AG04449 (cell line): Measurements from ENCODE around the gene CATSPER1.
"Not testable (repeated sequence)": the region's sequence is repeated elsewhere in the genome, so short reads cannot be mapped to it uniquely, and the experiment has no call there.

Experiments
- CTCF ChIA-PET: fragments of 350-600 bp; formaldehyde crosslinking; extraction: SDS; loops from one replicate; lab custom pipeline; 2021; ENCODE audit warnings: antibody characterized with exemption; lab: Yijun Ruan, JAX
- POLR2A ChIA-PET: fragments of 400-600, 350-600 bp; formaldehyde crosslinking; extraction: SDS; loops from one replicate; lab custom pipeline; 2020; ENCODE audit warnings: antibody characterized with exemption, inconsistent platforms; lab: Yijun Ruan, JAX
- DNase-seq: peaks from one replicate; pipeline ENCODE4 v3.0.0-alpha.2; 2010; ENCODE audit warnings: low read depth, low spot score
- H3K4me3 ChIP-seq: 2 replicates; pipeline ENCODE4 v1.5.1; 2011; ENCODE audit warnings: low read depth, mild to moderate bottlenecking, control low read depth, low read length
- TF ChIP-seq, protein P1 (sequence below): IDR thresholded peaks from one replicate; pipeline ENCODE4 v1.5.1; 2011; ENCODE audit warnings: mild to moderate bottlenecking, moderate library complexity, low read length, control low read depth, inconsistent platforms; ENCODE audit not compliant: insufficient read depth; ENCODE audit errors: missing control alignments

Gene CATSPER1

GRCh38 chr11:66011239-66011784 is 15.0 kb downstream of the CATSPER1 start:
- CTCF ChIA-PET, result interaction anchor here (0.9 to 7.8 kb wide), 6 partner anchors 9 to 127 kb away, joined by 3 to 72 read pairs (median 4); partner anchors contain the start of gene BANF1
- POLR2A ChIA-PET, result interaction anchor here (0.7 to 0.9 kb wide), 2 partner anchors 9 to 57 kb away, joined by 3 read pairs; partner anchors contain the start of gene BANF1
- DNase-seq, result no peak
- TF ChIP-seq, protein P1, sequence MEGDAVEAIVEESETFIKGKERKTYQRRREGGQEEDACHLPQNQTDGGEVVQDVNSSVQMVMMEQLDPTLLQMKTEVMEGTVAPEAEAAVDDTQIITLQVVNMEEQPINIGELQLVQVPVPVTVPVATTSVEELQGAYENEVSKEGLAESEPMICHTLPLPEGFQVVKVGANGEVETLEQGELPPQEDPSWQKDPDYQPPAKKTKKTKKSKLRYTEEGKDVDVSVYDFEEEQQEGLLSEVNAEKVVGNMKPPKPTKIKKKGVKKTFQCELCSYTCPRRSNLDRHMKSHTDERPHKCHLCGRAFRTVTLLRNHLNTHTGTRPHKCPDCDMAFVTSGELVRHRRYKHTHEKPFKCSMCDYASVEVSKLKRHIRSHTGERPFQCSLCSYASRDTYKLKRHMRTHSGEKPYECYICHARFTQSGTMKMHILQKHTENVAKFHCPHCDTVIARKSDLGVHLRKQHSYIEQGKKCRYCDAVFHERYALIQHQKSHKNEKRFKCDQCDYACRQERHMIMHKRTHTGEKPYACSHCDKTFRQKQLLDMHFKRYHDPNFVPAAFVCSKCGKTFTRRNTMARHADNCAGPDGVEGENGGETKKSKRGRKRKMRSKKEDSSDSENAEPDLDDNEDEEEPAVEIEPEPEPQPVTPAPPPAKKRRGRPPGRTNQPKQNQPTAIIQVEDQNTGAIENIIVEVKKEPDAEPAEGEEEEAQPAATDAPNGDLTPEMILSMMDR, result no peak
- H3K4me3 ChIP-seq, result no peak overlapping the region

- DNase-seq, POLR2A ChIA-PET, H3K4me3 ChIP-seq: not testable (repeated sequence)
- CTCF ChIA-PET, result interaction anchor here (1.1 to 7.8 kb wide), 4 partner anchors 13 to 125 kb away, joined by 3 to 72 read pairs (median 8); no protein-coding TSS in a partner anchor
Observed at GRCh38 chr11:66010036-66010435, 16.2 kb downstream of the CATSPER1 start.

DNA sequence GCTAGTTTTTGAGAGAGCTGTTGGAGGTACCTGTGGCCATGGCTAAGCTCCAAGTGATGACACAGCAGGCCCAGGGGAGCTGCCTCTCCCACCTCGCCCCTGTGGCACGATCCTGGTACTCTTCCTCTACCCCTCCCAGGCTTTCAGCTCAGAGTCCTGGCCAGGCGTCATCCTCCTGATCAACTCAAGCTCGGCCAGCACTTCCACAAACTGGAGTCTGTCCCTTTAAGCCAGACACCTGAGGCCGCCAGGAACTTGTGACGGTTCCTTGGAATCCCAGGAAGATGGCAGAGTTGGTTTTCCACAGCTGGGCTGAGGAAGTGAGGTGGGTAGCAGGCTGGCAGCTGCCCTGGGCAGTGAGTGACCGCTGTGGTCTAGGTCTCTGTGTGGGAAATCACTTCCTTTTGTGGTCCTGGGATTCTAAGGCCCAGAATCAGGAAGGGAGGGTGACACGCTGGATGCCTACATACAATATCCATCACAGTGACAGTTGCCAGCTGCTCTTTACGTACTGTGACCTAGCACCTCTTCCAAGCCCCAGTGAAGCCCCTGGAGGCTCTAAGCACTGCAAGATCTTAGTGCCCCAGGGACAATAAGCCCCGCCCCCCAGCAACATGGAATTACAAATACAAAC is 17.7 kb downstream of the CATSPER1 start:
- ChIA-PET CTCF (interaction anchor here (0.7 to 7.8 kb wide), 6 partner anchors 15 to 250 kb away, joined by 3 to 72 read pairs (median 4); no protein-coding TSS in a partner anchor), POLR2A (no interaction called here)
- DNase-seq, result no peak
- no peak overlapping the region for H3K4me3 ChIP-seq
- TF ChIP-seq, protein P1, result no peak

DNA sequence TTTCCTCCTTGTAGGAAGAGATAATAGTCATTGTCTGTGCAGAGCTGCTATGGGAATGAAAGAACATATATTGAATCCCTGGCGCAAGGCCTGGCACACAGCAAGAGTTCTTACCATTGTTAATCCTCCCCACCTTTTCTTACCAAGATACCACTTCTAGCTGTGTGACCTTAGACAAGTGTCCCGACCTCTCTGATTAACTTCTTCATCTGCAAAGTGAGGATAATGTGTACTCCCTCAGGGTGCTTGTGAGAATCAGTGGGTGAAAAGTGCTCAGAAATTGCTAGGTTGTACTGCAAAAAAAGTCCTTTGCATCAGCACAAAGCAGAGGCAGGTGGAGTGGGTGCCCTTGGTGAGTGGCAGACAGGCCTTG is 18.2 kb downstream of the CATSPER1 start:
- H3K4me3 ChIP-seq, result no peak overlapping the region
- ChIA-PET CTCF (interaction anchor here (0.8 to 7.8 kb wide), 5 partner anchors 15 to 251 kb away, joined by 3 to 72 read pairs (median 4); no protein-coding TSS in a partner anchor), POLR2A (no interaction called here)
- TF ChIP-seq, protein P1, result no peak
- DNase-seq, result no peak

DNA sequence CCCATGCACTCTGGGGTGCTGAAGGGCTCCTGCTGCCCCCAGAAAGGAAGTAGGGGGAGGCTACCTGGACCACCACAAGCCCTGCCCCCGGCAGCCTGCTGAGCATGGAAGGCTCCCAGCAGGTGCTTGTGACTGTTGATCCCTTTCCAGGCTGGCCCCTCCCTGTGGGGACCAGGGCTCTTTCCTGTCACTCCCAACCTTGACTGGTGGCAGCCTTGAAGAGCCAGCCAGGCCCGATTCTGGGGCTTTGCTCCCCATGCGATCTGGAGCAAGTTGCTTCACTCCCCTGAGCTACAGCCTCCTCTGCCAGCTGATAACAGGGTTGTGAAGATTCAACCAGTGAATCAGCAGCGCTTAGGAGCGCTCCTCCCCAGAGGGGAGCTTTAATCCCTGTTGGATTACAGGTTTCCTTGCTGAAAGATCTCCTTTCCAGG is 19.1 kb downstream of the CATSPER1 start:
- TF ChIP-seq, protein P1, result no peak
- POLR2A ChIA-PET, result no interaction called here
- DNase-seq, result no peak
- CTCF ChIA-PET, result interaction anchor here (1.7 to 7.8 kb wide), 3 partner anchors 16 to 252 kb away, joined by 4 to 72 read pairs (median 13); no protein-coding TSS in a partner anchor
- no peak overlapping the region for H3K4me3 ChIP-seq

DNA sequence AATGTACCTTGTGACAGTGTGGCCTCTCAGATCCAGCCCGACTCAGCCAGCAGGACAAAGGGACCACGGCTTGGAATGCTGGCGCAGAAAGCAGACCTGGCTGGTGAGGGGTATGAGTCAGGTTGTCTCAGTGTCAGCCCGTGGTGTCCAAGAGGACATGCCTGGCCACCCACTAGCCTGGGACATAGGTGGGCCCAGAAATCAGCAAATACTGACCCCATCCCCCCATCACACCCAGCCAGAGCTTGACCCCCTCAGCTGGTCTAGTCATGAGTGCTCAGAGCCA is 19.4 kb downstream of the CATSPER1 start:
- DNase-seq, result no peak
- TF ChIP-seq, protein P1, result no peak
- ChIA-PET POLR2A (no interaction called here), CTCF (interaction anchor here (4.2 to 7.8 kb wide), 2 partner anchors 16 to 39 kb away, joined by 13 to 72 read pairs; no protein-coding TSS in a partner anchor)
- H3K4me3 ChIP-seq, result no peak overlapping the region
